ENCODE measurements around the gene BTRC. TPM values are rescaled to one million over a fixed set of nuclear protein-coding genes. Genes with fewer than 3 reads are reported as not detected.

The BTRC gene
- total and polyA plus RNA-seq, 10 of the 15 experiments (the other 5 are each of a cell fraction or from before 2014, with no cell fraction given): 2.2 to 18.6 (median 8.6) TPM

DNA sequence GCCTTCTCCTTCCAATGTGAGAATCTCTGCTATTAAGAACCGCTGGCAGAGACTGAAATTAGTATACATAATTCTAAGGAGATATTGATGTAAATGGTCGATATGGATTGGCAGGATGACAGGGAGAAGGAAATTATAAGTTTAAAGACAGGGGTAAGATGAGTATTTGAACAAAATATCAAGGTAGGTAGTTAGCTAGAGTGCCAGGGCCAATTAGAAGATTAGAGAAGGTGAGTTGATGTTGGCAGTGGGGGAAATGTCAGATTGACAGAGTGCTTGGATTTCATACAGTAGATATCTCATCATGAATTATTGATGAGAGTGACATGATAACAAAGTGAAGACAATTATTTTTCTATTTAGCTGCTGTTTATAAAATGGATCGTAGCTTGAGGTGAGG, 74.1 kb downstream of the BTRC start:
- TF ChIP-seq ZNF274 (IDR thresholded peaks at IDR 0.05; ENCODE audit: insufficient read depth, insufficient read length) (no peak), HDAC2 (IDR thresholded peaks at IDR 0.05) (no peak), SREBF2 (IDR thresholded peaks at IDR 0.05; ENCODE audit: low read length) (no peak), POLR2AphosphoS5 (IDR thresholded peaks at IDR 0.05; ENCODE audit: low read length) (no peak), SMAD5 (IDR thresholded peaks at IDR 0.05; ENCODE audit: low read depth) (no peak), SUZ12 (IDR thresholded peaks at IDR 0.05; ENCODE audit: unreplicated experiment) (no peak), SIX5 (IDR thresholded peaks at IDR 0.05; ENCODE audit: low read depth, low read length, severe bottlenecking) (no peak), ZZZ3 (IDR thresholded peaks at IDR 0.05; ENCODE audit: control insufficient read depth, insufficient read length, low read depth) (no peak), NR2F1 (conservative IDR thresholded peaks at IDR 0.05) (no peak), ZNF622 (IDR thresholded peaks at IDR 0.05) (no peak), SMARCA5 (IDR thresholded peaks at IDR 0.05) (no peak), ZNF24 (IDR thresholded peaks at IDR 0.05) (no peak), MEF2A (IDR thresholded peaks at IDR 0.05; ENCODE audit: insufficient read depth, low read depth, low read length) (no peak), NBN (IDR thresholded peaks at IDR 0.05) (no peak)
- TF ChIP-seq, protein P1, sequence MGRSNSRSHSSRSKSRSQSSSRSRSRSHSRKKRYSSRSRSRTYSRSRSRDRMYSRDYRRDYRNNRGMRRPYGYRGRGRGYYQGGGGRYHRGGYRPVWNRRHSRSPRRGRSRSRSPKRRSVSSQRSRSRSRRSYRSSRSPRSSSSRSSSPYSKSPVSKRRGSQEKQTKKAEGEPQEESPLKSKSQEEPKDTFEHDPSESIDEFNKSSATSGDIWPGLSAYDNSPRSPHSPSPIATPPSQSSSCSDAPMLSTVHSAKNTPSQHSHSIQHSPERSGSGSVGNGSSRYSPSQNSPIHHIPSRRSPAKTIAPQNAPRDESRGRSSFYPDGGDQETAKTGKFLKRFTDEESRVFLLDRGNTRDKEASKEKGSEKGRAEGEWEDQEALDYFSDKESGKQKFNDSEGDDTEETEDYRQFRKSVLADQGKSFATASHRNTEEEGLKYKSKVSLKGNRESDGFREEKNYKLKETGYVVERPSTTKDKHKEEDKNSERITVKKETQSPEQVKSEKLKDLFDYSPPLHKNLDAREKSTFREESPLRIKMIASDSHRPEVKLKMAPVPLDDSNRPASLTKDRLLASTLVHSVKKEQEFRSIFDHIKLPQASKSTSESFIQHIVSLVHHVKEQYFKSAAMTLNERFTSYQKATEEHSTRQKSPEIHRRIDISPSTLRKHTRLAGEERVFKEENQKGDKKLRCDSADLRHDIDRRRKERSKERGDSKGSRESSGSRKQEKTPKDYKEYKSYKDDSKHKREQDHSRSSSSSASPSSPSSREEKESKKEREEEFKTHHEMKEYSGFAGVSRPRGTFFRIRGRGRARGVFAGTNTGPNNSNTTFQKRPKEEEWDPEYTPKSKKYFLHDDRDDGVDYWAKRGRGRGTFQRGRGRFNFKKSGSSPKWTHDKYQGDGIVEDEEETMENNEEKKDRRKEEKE (IDR thresholded peaks at IDR 0.05): no peak
- TF ChIP-seq, protein P2, sequence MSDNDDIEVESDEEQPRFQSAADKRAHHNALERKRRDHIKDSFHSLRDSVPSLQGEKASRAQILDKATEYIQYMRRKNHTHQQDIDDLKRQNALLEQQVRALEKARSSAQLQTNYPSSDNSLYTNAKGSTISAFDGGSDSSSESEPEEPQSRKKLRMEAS (IDR thresholded peaks at IDR 0.05; ENCODE audit: low read depth, low read length): no peak
- TF ChIP-seq, protein P3, sequence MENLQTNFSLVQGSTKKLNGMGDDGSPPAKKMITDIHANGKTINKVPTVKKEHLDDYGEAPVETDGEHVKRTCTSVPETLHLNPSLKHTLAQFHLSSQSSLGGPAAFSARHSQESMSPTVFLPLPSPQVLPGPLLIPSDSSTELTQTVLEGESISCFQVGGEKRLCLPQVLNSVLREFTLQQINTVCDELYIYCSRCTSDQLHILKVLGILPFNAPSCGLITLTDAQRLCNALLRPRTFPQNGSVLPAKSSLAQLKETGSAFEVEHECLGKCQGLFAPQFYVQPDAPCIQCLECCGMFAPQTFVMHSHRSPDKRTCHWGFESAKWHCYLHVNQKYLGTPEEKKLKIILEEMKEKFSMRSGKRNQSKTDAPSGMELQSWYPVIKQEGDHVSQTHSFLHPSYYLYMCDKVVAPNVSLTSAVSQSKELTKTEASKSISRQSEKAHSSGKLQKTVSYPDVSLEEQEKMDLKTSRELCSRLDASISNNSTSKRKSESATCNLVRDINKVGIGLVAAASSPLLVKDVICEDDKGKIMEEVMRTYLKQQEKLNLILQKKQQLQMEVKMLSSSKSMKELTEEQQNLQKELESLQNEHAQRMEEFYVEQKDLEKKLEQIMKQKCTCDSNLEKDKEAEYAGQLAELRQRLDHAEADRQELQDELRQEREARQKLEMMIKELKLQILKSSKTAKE (IDR thresholded peaks at IDR 0.05; ENCODE audit: low read depth, poor library complexity, severe bottlenecking): no peak
- FAIRE-seq (no peak), ATAC-seq (no peak), DNase-seq (ENCODE audit: low read depth, low spot score) (no peak)
- CTCF ChIA-PET: interaction anchor here (0.9 kb wide), 1 partner anchor 16 kb away, joined by 3 read pairs; no protein-coding TSS in a partner anchor
- no peak overlapping the region for H3K4me3 ChIP-seq
- H3K4me1 ChIP-seq (ENCODE audit: control insufficient read depth, insufficient read depth, low read length): no peaks in the 10 kb centered on the region
- H4K20me1 ChIP-seq (ENCODE audit: control insufficient read depth, insufficient read depth): no peaks in the 10 kb centered on the region
- POLR2A ChIA-PET: no interaction called here
- H3K27ac ChIP-seq (ENCODE audit: control insufficient read depth, insufficient read depth): no peak overlapping the region
- no peaks in the 10 kb centered on the region for H3K79me2 ChIP-seq (ENCODE audit: control insufficient read depth, insufficient read depth, low read length)
- H2AFZ ChIP-seq (ENCODE audit: control insufficient read depth, low read depth, low read length): no peak overlapping the region
- intact Hi-C loops (cut with micrococcal nuclease; ENCODE audit: unreplicated experiment) (no loop called here), in situ Hi-C loops (cut with MboI) (no loop called here)
- no peaks in the 10 kb centered on the region for H3K36me3 ChIP-seq (ENCODE audit: control insufficient read depth in 2 of 2, insufficient read depth in 2 of 2, low read length in 1 of 2)
- BruUV-seq (replicated peaks): no TSS peak
- 67% methylated on average over 3 of the region's 3 CpGs for WGBS (ENCODE audit: insufficient coverage, insufficient replicate concordance, low lambda C conversion rate, missing lambda C conversion rate)
- no peaks in the 10 kb centered on the region for H3K9me3 ChIP-seq (replicated peaks; ENCODE audit: control insufficient read depth, insufficient read depth, low read length)
- no peaks in the 10 kb centered on the region for H3K27me3 ChIP-seq (replicated peaks in 1 of 2; ENCODE audit: control insufficient read depth in 2 of 2, insufficient read depth in 2 of 2, low read length in 1 of 2)
- H3K9ac ChIP-seq (ENCODE audit: control insufficient read depth, insufficient read depth, low read length): no peak overlapping the region
- RAD21 ChIA-PET (ENCODE audit: unreplicated experiment): no interaction called here
- no peak overlapping the region for H3K4me2 ChIP-seq (ENCODE audit: control insufficient read depth, insufficient read depth)
- SMC1A ChIA-PET (ENCODE audit: uncharacterized antibody, unreplicated experiment): interaction anchor here (1.0 to 1.4 kb wide), 2 partner anchors 11 to 17 kb away, joined by 4 read pairs; no protein-coding TSS in a partner anchor

Measured in GM12878 (cell line).